Activated CD8-positive, alpha-beta T cell treated with anti-CD3 and anti-CD28 coated beads for 36 hours (primary cell): ENCODE results near the gene MAPK8IP3. TPM values are rescaled to one million over a fixed set of nuclear protein-coding genes. Genes with fewer than 3 reads are reported as not detected.

Source experiments
- ATAC-seq: fragments of 200-7000 bp; cut with Tn5 transposase; one replicate; pipeline ENCODE4 v1.10.0; 2021; ENCODE audit warnings: mild to moderate bottlenecking, moderate library complexity
- CTCF ChIA-PET: fragments of 350-600 bp; sonication (Branson Sonifier 250); formaldehyde crosslinking; loops from one replicate; lab custom pipeline; 2021; ENCODE audit warnings: antibody characterized with exemption; lab: Charles Lee
- POLR2A ChIA-PET: fragments of 350-600 bp; sonication (Branson Sonifier 250); formaldehyde crosslinking; loops from one replicate; lab custom pipeline; 2021; ENCODE audit warnings: antibody characterized with exemption; lab: Charles Lee
- DNase-seq: peaks from one replicate; pipeline ENCODE4 v3.0.0-alpha.2; 2020
- H3K27ac Mint-ChIP-seq: one replicate; pipeline ENCODE4 v1.8.0; 2021; ENCODE audit warnings: mild to moderate bottlenecking, mixed read lengths
- H3K27me3 Mint-ChIP-seq: one replicate; pipeline ENCODE4 v1.8.0; 2021; ENCODE audit warnings: mixed read lengths
- H3K36me3 Mint-ChIP-seq: one replicate; pipeline ENCODE4 v1.8.0; 2021; ENCODE audit warnings: low read depth, mixed read lengths
- H3K4me1 Mint-ChIP-seq: one replicate; pipeline ENCODE4 v1.8.0; 2021; ENCODE audit warnings: low read depth, mixed read lengths
- H3K4me3 Mint-ChIP-seq: one replicate; pipeline ENCODE4 v1.8.0; 2021; ENCODE audit warnings: mild to moderate bottlenecking, moderate library complexity, mixed read lengths
- H3K9me3 Mint-ChIP-seq: one replicate; pipeline ENCODE4 v1.8.0; 2021; ENCODE audit warnings: mixed read lengths
- intact Hi-C: fragments of 100-400 bp; cut with micrococcal nuclease; formaldehyde crosslinking; loops from one replicate; pipeline ENCODE4 v1.10.0; 2022
- microRNA-seq: library from miRNA; unstranded; fragments of <30 nt; microRNA quantifications from one replicate; pipeline ENCODE4 v1.2.0, GENCODE V29; 2022; ENCODE audit warnings: borderline microRNAs expressed, borderline replicate concordance
- total RNA-seq, 2 experiments: library from RNA; stranded (reverse); gene quantifications; one replicate each; pipeline ENCODE4 v1.2.3, GENCODE V29; 2021
- TF ChIP-seq, protein P1 (sequence below): fragments of 200-600 bp; IDR thresholded peaks from one replicate; pipeline ENCODE4 v1.8.0; 2022; ENCODE audit warnings: antibody characterized with exemption, mild to moderate bottlenecking

Gene MAPK8IP3
- total RNA-seq, 2 experiments from 2014 or later = 58.4 to 65.1 TPM

DNA sequence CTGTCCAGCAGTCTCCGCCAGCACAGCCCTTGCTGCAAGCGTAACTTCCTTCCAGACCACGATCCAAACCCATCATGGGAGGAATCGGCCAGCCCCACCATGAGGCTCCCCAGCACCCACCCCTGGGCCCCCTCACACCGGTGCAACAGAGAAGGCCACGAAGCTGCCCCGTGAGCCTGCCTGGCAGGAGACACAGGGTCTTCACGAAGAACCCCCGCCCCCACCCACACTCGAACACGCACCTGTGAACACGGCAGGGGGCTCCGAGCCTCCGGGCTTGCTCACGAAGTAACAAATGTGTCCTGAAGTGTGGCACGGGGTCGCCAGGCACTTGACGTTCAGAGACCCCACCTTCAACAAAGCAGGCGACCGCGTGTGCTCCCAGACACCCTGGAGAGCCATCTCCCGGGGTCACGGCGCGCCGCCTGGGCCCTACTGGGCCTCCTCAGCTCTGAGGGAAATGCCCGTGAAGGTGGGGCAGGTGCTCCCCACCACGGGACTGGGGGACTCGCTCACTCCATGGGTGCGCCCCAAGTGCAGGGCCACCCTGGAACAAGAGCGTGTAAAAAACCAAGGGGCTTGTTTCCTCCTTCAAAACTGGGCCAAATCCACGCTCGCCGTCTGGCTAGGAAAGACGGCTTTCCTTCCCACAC, 113.0 kb downstream of the MAPK8IP3 start:
- no peaks in the 10 kb centered on the region for H3K9me3 Mint-ChIP-seq
- H3K4me3 Mint-ChIP-seq = no peak overlapping the region
- no peak for ATAC-seq
- TF ChIP-seq, protein P1, sequence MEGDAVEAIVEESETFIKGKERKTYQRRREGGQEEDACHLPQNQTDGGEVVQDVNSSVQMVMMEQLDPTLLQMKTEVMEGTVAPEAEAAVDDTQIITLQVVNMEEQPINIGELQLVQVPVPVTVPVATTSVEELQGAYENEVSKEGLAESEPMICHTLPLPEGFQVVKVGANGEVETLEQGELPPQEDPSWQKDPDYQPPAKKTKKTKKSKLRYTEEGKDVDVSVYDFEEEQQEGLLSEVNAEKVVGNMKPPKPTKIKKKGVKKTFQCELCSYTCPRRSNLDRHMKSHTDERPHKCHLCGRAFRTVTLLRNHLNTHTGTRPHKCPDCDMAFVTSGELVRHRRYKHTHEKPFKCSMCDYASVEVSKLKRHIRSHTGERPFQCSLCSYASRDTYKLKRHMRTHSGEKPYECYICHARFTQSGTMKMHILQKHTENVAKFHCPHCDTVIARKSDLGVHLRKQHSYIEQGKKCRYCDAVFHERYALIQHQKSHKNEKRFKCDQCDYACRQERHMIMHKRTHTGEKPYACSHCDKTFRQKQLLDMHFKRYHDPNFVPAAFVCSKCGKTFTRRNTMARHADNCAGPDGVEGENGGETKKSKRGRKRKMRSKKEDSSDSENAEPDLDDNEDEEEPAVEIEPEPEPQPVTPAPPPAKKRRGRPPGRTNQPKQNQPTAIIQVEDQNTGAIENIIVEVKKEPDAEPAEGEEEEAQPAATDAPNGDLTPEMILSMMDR = no peak
- POLR2A ChIA-PET = no interaction called here
- peaks cover 3% of the 10 kb centered on the region for H3K4me1 Mint-ChIP-seq
- H3K27me3 Mint-ChIP-seq = no peaks in the 10 kb centered on the region
- no peak for DNase-seq
- CTCF ChIA-PET = no interaction called here
- no peak overlapping the region for H3K27ac Mint-ChIP-seq
- intact Hi-C loops = no loop called here
- peaks cover 12% of the 10 kb centered on the region for H3K36me3 Mint-ChIP-seq

DNA sequence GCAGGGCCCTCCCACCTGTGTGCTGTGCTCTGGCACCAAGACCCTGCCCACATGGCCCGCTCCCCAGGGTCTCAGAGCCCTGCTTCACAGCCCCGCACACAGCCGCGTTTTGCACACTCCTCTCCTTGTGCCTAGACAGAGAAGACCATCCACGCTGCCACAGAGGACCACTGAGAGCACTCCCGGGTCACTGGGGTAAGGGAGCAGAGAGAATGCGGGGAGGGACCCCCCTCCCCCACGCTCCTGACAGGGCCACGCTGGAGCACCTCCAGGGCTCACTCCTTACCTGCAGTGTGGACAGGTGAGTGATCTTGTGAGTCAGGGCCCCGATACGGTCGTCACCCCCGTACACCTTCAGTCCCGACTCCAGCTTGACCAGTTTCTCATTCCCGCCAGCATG, 113.6 kb downstream of the MAPK8IP3 start:
- Mint-ChIP-seq H3K27me3 (no peaks in the 10 kb centered on the region), H3K4me1 (peaks cover 7% of the 10 kb centered on the region), H3K4me3 (no peak overlapping the region), H3K27ac (no peak overlapping the region), H3K36me3 (peaks cover 12% of the 10 kb centered on the region), H3K9me3 (no peaks in the 10 kb centered on the region)
- TF ChIP-seq, protein P1 = no peak
- ATAC-seq = no peak
- CTCF ChIA-PET = no interaction called here
- intact Hi-C loops = no loop called here
- no peak for DNase-seq
- POLR2A ChIA-PET = no interaction called here

Small RNA genes lying within 50 kb of the gene (microRNA-seq; reads per million reads assigned to microRNA genes)
- gene MIR3177 = 2.7 reads per million

Other genes with a start within 250 kb of the MAPK8IP3 start
- gene CLCN7, start 231.2 kb upstream of the MAPK8IP3 start, total RNA-seq = 10 to 100 TPM; 35.5 to 36.8 TPM
- not detected for gene PTX4, start 217.3 kb upstream of the MAPK8IP3 start, total RNA-seq
- gene TELO2, start 212.8 kb upstream of the MAPK8IP3 start, total RNA-seq = 10 to 100 TPM; 59.1 to 62.1 TPM
- gene TMEM204, start 172.5 kb upstream of the MAPK8IP3 start, total RNA-seq = 10 to 100 TPM; 12.9 to 14.3 TPM
- 10 to 100 TPM; 12.0 to 12.1 TPM for gene IFT140, start 94.1 kb upstream of the MAPK8IP3 start, total RNA-seq
- 10 to 100 TPM; 15.1 to 15.7 TPM for gene CRAMP1, start 93.8 kb upstream of the MAPK8IP3 start, total RNA-seq
- gene JPT2, start 27.9 kb upstream of the MAPK8IP3 start, total RNA-seq = 10 to 100 TPM; 61.5 to 62.2 TPM
- 10 to 100 TPM; 37.8 to 39.6 TPM for gene NME3, start 65.3 kb downstream of the MAPK8IP3 start, total RNA-seq
- gene EME2, start 66.6 kb downstream of the MAPK8IP3 start, total RNA-seq = 10 to 100 TPM; 15.5 to 15.6 TPM
- 100 to 1,000 TPM; 175 to 193 TPM for gene MRPS34, start 66.9 kb downstream of the MAPK8IP3 start, total RNA-seq
- 10 to 100 TPM; 14.4 to 15.2 TPM for gene SPSB3, start 76.4 kb downstream of the MAPK8IP3 start, total RNA-seq
- gene NUBP2, start 76.8 kb downstream of the MAPK8IP3 start, total RNA-seq = 10 to 100 TPM; 43.5 to 45.0 TPM
- not detected for gene IGFALS, start 87.5 kb downstream of the MAPK8IP3 start, total RNA-seq
- gene HAGH, start 120.6 kb downstream of the MAPK8IP3 start, total RNA-seq = 10 to 100 TPM; 32.0 to 35.7 TPM
- gene FAHD1, start 121.0 kb downstream of the MAPK8IP3 start, total RNA-seq = 10 to 100 TPM; 14.2 to 17.8 TPM
- under 1 TPM; 0.34 to 0.40 TPM for gene MEIOB, start 166.0 kb downstream of the MAPK8IP3 start, total RNA-seq
- gene HS3ST6, start 212.2 kb downstream of the MAPK8IP3 start, total RNA-seq = not detected
- 10 to 100 TPM; 15.5 to 18.1 TPM for gene MSRB1, start 237.0 kb downstream of the MAPK8IP3 start, total RNA-seq
- not detected for gene RPL3L, start 248.5 kb downstream of the MAPK8IP3 start, total RNA-seq